ENCODE data around the gene NOD2.

The NOD2 gene

DNA sequence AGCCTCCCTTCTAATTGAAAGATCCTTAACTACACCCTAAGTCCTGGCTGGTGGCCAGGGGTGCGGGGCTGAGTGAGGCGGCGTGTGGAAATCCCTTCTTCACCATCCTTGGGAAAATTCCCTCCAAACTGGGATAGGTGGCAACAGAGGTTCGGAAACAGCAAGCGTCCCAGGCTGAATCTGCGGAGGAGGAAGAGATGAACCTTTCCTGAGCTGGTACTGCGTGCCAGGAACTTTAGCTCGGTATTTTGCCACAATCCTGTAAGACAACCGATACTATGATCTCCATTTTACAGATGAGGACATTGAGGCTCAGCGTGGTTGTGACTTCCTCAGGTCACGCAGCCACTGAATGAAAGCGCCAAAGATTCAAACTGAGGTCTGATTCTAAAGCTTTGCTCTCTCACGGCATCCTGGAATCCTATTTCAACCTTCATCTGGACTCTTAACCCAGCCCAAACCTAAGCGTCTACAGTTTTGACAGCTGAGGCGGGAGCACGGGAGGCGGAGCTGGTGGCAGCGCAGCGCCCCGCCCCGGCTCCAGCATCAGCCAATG, 47.9 kb downstream of the NOD2 start:
- DNase-seq (ENCODE audit: extremely low read depth, low read depth), result no peak
- TF ChIP-seq, protein P1, sequence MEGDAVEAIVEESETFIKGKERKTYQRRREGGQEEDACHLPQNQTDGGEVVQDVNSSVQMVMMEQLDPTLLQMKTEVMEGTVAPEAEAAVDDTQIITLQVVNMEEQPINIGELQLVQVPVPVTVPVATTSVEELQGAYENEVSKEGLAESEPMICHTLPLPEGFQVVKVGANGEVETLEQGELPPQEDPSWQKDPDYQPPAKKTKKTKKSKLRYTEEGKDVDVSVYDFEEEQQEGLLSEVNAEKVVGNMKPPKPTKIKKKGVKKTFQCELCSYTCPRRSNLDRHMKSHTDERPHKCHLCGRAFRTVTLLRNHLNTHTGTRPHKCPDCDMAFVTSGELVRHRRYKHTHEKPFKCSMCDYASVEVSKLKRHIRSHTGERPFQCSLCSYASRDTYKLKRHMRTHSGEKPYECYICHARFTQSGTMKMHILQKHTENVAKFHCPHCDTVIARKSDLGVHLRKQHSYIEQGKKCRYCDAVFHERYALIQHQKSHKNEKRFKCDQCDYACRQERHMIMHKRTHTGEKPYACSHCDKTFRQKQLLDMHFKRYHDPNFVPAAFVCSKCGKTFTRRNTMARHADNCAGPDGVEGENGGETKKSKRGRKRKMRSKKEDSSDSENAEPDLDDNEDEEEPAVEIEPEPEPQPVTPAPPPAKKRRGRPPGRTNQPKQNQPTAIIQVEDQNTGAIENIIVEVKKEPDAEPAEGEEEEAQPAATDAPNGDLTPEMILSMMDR (IDR thresholded peaks at IDR 0.05; ENCODE audit: low read depth, low read length, missing control alignments), result no peak

DNA sequence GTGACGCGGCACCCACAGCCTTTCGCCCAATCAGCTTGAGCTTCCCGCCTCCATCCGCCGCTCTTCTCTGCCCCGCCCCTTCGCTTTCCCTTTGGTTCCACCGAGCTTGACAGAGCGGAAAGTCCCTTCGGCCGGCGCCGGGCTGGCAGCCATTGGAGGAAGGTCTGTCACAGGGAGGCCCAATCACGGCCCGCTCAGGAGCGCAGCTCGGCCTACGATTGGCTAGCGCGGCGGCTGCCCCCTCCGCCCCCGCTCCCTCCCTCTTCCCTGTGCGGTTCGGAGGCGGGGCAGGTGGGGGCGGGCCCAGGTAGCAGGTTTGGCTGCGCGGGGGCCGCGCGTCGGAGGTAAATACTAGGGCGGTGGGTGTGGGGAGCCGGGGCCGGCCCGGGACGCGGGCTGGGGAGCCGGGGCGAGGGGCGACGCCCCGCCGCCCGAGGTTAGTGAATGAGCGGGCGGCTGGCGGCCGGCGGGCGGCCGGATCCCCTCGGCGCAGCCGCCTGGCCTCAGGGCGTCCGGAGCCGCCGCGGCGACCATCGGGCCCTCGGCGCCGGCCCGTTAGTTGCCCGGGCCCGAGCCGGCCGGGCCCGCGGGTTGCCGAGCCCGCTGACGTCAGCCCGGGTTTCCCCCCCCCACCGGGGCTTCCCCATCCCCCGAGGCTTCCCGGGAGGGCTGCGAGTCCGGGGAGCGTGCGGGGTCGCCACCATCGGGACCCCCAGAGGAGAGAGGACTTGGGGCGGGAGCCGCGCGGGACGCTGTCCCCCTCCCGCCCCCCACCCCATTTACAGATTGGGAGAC, 48.6 kb downstream of the NOD2 start, which contains the start of gene CYLD:
Gene CYLD, plus strand, starts transcription at position 306 of the 795 bp plus-strand sequence. CDS start 7,613 bp downstream, outside the sequence.
- H3K4me3 ChIP-seq (replicated peaks; ENCODE audit: low read depth, low read length), result peak within 1 kb of the TSS; percentile 66
- DNase-seq (ENCODE audit: extremely low read depth, low read depth), result peak; percentile 94
- TF ChIP-seq, protein P1 (IDR thresholded peaks at IDR 0.05; ENCODE audit: low read depth, low read length, missing control alignments), result no peak

More for the DNA sequence above, 47.9 kb downstream of the NOD2 start:
- peak overlapping the region; percentile 36 for H3K4me3 ChIP-seq (replicated peaks; ENCODE audit: low read depth, low read length)

DNA sequence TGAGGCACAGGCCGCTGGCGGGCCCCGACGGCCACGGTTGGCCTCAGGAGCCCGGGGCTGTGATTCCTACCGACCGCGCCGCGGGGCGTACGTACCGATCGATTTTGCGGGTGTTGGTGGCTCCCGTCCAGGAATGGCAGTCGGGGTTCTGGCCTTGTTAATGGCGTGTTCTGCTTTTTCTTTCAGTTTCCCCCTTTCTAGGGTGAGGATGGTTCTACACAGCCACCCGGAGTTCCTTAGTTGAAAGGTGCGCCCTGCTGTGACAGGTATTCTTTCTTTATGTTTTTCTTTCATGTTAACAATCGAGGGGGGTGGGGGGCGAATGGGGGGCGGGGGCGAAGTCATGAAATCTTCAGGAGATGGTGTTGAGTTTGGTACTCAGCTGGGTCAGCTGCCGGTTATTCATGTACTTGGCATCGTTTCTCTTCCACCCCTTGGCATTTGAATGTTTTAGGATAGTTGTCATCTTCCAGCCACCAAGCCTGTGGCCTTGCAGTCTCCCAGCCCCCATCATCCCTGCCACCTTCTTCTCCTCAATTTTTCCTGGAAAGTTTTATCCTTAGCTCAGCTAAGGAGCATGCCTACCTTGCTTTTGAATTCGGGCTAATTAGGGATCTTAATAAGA, 49.3 kb downstream of the NOD2 start:
- TF ChIP-seq, protein P1 (IDR thresholded peaks at IDR 0.05; ENCODE audit: low read depth, low read length, missing control alignments), result no peak
- no peak for DNase-seq (ENCODE audit: extremely low read depth, low read depth)
- H3K4me3 ChIP-seq (replicated peaks; ENCODE audit: low read depth, low read length), result peak overlapping the region; percentile 66

DNA sequence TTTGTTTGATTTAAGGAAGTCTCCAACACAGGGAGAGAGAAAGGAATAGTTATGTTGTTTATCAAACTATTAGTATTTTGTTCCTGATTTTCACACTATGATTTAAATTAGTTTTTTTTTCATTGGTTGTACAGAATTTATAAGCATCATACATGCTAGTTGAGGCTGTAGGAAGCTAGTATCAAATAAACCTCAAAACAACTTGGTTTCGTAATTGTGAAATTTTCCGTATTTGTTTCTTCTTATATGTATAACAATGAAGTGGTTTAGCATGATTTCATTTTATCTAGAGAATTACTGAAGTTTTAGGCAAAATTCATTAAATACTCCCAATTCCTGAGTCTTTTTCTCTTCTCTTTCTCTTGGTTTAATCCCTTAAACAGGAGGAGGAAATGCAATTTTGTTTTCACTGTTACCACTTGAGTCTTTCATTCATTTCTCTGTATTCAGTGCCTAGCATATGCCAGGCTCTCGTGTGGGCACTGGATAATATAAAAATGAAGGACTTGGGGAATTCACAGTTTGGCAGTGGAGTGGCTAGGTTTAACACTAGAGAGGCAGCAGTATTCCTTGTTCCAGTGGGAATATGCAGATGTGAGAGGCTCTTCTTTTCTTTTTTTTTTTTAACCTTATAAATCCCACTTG, 50.3 kb downstream of the NOD2 start:
- TF ChIP-seq, protein P1 (IDR thresholded peaks at IDR 0.05; ENCODE audit: low read depth, low read length, missing control alignments), result no peak
- H3K4me3 ChIP-seq (replicated peaks; ENCODE audit: low read depth, low read length), result no peak overlapping the region
- DNase-seq (ENCODE audit: extremely low read depth, low read depth), result no peak

DNA sequence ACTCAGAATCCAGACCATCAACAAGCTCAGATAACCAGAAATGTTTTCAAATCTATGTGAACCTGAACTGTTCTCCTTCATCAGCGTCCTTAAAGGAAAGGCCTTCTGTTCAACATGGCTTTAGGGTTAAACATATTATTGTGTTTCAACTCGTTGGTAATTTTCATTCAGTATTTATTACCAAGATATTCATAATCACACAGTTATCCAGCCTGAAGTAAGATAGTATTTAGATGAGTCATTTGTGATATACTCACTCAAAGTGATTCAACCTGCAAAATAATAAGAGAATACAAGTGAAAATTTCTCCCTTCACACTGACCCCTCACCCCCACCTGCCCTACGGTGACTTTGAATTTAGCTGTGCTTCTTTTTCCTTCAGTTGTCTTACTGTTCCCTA, 51.5 kb downstream of the NOD2 start:
- DNase-seq (ENCODE audit: extremely low read depth, low read depth), result no peak
- TF ChIP-seq, protein P1 (IDR thresholded peaks at IDR 0.05; ENCODE audit: low read depth, low read length, missing control alignments), result no peak
- no peak overlapping the region for H3K4me3 ChIP-seq (replicated peaks; ENCODE audit: low read depth, low read length)

DNA sequence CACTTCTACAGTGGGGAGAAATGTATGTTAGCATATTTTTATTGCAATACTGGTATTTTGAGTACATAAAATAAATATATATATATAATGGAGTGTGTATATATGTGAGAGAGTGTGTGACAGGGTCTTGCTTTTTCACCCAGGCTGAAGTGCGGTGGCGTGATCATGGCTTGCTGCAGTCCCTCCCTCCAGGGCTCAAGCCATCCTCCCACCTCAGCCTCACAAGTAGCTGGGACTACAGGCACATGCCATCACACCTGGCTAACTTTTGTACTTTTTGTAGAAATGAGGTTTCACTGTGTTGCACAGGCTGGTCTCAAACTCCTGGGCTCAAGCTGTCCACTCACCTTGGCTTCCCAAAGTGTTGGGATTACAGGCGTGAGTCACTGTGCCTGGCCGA, 52.5 kb downstream of the NOD2 start:
- no peak for DNase-seq (ENCODE audit: extremely low read depth, low read depth)
- H3K4me3 ChIP-seq (replicated peaks; ENCODE audit: low read depth, low read length), result no peak overlapping the region
- TF ChIP-seq, protein P1 (IDR thresholded peaks at IDR 0.05; ENCODE audit: low read depth, low read length, missing control alignments), result no peak
